HG02943 (cell line): ENCODE data around the gene PBRM1.

Experiments
- ATAC-seq: cut with Tn5 transposase; IDR thresholded peaks from one replicate; pipeline ENCODE4 v1.9.1; 2021; ENCODE audit warnings: mild to moderate bottlenecking, low read depth, moderate library complexity; ENCODE audit not compliant: unreplicated experiment

The PBRM1 gene

DNA sequence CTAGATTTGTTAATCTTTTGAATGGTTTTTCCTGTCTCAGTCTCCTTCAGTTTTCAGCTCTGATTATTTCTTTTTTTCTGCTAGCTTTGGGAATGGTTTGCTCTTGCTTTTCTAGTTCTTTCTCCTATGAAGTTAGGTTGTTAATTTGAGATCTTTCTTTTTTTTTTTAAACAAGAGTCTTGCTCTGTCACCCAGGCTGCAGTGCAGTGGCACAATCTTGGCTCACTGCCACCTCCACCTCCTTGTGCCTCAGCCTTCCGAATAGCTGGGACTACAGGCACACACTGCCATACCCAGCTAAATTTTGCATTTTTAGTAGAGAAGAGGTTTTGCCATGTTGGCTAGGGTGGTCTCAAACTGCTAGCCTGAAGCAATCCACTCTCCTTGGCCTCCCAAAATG is 92.6 kb downstream of the PBRM1 start:
- ATAC-seq: no peak

DNA sequence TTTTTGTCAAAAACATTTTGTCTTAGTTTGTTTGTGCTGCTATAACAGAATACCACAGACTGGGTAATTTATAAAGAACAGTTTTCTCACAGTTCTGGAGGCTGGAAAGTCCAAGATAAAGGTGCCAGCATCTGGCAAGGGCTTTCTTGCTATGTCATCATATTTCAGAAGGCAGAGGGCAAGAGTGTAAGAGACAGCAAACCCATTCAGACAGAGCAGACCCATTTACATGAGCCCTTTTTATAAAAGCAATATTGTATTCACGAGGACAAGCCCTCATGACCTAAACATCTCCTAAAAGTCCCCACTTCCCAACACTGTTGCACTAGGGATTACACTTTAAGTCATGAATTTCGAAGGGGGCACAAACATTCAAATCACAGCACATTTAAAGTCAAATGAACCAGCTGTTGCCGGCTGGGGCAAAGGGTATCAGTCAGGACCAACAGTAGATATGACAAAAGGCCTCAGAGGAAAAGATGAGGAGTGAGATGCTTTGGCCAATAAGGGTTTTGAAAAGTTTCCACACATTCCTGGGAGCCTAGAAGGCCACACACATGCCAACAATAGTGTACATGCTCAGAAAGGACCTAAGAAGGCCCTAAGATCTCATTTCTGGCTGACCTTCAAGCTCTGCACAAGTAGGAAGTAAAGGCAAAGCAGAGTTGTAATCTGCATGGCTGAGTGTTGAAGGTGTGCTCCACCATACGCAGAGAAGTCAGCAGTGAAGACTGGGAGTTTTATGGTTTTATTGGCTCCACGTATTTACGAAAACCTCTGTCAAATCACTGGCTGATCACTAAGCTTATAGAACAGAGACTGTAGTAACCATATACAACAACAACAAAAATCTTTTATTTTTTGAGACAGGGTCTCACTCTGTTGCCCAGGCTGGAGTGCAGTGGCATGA is 111.4 kb downstream of the PBRM1 start:
- ATAC-seq: no peak

DNA sequence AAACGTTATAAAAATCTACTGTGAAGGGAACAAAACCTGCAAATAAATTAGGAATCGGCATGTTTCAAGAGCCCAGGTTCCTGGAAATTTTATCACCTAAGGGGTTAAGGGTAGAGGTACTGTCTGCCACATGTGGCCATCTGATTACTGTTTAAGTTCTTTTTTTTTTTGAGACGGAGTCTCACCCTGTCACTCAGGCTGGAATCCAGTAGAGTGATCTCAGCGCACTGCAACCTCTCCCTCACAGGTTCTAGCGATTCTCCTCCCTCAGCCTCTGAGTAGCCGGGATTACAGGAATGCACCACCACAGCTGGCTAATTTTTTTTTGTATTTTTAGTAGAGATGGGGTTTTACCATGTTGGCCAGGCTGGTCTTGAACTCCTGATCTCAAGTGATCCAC is 113.5 kb downstream of the PBRM1 start:
- ATAC-seq: no peak

DNA sequence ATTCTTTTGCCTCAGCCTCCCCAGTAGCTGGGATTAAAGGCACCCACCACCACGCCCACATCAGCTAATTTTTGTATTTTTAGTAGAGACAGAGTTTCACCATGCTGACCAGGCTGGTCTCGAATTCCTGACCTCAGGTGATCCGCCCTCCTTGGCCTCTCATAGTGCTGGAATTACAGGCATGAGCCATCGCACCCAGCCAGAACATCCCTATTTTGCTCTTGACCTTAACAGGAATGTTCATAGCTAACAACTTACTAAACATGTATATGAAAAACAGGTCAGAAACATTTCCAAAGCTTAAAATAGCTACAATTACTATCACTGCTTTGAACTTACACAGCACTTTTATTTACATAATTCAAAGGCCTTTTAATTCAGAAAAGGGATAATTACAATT is 115.6 kb downstream of the PBRM1 start:
- ATAC-seq: no peak

DNA sequence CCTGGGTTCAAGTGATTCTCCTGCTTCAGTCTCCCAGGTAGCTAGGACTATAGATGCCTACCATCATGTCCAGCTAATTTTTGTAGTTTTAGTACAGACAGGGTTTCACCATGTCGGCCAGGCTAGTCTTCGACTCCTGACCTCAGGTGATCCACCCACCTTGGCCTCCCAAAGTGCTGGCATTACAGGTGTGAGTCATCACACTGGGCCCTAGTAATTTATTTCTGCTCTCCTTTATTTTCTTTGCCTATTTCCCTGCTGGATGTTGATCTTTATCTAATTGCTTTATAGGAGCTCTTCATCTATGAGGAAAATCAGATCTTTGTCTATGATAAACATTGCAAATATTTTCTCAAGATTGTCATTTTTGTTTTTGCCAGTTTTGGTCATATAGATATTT is 117.6 kb downstream of the PBRM1 start:
- ATAC-seq: no peak

DNA sequence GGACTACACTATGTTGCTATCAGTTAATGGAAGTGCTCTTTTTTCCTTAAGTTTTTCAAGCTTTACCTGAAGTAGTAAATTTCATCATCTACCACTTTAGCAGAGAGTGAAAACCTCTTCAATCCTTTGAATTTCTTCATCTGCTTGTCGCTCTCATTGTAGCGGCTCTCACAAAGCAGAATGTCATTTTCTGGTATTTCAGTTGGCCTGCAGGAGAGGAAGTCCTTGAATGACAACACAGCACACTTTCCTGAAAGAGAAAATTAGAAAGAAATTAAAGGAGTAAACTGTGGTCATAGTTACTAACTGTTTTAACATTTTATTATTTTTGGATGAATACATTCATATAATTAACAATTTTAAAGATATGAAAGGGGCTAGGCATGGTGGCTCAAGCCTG is 121.7 kb downstream of the PBRM1 start:
- no peak for ATAC-seq

DNA sequence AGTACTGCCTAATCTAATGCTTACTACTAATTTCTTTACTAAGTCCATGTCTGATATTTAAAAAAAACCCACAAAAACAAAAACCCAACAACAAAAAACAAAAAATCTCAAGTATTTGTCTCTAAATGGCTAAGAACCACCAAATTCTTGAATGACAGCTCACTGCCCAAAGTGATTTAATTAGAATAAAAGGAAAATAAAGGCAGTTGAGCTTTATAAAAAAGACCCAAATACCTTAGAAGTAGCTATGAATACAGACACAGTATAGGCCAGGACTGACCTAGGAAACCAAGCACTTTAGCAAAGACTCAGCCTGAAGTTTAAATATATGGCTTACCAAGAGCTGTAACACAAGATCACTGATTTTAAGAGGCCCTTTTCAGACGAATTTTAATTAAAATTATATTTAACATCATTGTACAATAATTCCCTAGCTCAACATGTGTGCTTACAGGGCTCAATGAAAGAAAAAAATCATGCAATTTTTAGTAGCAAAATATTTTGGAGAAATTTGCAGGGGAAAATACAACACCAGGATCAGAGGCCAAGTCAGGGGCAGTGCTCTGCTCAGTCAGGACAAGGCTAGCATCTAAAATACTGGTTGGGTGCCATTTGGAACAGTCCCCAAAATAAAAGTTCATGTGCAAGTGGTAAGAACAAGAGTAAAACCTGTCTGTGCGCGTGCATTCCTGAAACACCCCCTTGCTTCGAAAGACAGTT is 124.5 kb downstream of the PBRM1 start:
- ATAC-seq: no peak

DNA sequence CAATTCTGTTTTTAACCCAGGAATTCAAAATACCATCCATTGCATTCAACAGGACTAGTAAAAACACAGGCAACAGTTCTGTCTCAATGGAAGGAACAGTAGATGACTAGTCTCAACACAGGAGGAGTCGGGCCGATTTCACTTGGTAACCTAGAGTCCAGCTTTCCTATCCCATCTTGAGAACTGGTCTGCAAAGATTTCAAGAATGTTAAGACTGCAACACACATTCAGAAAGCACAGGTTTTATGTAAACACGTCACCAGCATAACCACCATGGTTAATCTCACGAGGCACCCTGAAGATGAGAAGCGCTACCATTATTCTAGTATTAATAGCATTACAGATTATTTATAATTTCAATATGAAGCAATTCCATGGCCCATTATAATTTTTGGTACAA is 127.3 kb downstream of the PBRM1 start:
- ATAC-seq: no peak

DNA sequence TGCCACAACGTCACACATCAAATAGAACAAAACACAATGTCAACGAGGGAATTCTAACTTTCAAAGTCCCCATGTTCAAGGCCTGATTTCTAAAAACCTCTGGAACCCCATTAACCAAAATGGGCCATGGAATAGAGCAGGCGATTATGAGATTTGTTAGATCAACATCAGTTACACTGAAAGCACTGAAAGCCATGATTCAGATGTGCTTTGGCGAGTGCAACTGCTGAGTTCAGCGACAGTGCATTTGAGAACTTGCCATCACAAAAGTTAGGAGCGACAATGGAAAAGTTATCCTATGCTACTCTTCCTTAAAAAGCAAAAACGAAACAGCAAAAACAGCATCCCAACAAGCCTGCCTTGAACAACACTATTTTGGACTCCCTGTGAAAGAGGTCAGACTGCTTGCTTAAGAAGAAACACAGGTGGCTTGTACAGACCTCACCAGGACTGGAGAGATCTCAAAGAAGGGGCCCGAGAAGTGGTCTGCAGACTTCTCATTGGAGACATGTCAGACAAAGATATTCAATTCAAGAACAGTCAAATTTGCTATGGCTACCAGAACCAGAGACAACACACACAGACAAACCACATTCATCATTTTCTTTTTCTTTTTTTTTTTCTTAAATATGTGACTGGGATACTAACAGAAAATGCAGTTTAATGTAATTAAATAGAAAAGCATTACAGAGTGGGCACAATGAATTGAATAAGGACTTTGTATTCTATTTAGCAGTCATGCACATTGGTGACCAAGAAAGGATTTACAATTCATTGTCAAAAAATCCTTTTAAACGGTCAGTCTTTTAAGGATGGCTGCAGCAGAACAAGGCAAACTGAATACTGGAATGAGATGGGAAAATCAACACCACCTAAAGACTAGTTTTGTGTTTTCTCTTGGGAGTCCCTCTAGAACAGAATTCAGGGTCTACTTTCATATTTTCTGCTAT is 128.4 kb downstream of the PBRM1 start:
- no peak for ATAC-seq

DNA sequence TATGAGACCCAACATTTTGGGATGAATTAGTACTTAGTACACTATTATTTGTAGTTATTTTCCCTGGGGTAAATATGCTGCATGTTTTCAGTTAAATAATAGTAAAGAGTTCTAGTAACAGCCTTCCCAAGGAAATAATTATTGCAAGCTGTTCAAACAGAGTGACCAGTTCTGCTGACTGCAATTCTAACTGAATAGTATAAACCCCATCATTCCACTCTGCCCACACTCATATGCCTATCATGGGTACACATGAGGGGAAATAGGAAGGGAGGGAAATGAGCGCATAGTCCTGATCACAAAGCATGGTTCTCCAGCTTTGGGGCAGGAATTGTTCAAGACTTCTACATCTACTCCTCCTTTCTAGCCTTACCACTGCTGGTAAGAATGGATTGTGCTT is 130.7 kb downstream of the PBRM1 start:
- ATAC-seq: no peak

DNA sequence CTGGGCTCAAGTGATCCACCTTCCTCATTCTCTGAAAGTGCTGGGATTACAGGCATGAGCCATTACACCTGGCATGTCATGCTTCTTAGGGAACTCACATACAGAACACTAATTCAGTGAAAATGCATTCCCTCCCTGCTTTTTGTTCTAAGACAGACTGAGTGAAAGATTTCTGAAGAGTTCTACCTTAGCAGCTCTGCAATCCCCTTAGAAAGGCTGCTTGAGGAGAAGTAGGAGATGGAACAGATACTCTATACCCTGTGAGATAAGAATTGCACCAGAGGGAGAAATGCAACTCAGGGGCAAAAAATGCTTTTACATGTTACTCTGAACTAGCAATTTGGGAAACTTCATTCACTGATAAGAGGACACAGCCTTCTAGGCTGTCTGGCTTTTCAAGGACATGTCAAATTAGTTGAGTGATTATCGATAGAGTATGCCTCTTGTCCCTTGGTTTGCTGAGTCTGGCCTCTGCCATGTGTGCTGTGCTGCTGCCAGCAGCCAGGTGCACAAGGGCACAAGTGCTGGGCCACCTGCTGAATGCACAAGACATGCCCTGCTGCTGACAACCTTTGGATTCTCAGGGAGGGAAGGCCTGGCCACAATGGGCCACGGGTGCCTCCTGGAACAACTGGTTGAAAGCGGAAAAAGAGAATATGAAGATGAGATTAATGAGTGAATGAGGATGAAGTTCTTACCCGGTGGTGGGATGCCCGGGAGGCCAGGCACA is 131.5 kb downstream of the PBRM1 start:
- ATAC-seq: no peak

DNA sequence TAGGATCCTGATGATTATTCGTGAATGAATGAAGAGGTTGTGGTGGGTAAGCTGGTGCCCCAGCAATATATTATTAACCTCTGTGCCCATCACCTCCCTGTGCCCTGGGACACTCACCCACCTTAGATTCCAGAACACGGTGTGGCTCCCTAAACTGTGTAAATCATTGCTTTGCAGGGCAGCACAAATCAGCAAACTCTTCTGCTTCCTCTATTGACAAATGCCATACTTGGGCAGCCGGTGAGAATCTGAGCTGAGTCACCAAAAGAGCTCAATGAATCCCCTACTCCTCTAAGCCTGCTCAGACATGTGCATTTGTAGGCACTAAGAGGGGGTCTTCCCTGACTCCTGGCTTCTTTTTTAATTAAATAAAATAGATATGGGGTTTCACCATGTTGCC is 133.6 kb downstream of the PBRM1 start:
- ATAC-seq: no peak

DNA sequence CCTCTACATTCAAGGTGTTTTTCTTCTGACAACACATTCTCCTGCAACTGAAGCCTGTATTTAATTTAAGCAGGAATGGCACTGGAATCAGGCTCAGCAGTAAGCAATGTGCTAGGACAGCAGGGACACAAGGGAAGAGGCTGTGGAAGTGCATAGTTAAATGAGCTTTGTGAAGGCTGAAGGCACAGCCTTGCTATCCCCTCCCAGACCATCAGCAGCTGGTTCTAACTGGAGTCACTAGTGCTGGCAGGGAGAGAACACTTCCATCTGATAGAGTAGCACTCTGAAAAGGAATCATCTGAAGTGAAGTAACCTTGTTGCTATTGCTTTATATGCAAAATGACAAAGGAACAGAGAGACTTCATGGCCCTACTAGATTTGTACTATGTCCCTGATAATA is 134.6 kb downstream of the PBRM1 start:
- no peak for ATAC-seq

DNA sequence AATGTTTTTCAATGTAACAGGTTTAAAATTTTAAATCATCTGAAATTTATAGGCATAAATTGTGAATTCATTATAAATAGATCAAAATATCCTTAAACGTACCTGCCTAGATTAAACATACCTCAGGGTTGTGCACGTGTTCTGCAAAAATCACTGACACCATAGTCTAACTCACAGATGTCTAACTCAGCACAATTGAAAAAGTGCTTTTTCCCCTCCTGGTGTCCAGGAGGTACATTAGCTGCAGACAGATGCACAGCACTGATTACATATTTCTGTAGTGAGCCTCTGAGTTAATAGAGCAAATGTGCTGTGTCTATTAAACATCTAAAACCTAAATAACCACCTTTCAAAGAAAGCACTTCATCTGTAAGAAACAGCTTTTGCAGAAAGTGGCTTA is 138.6 kb downstream of the PBRM1 start:
- no peak for ATAC-seq

DNA sequence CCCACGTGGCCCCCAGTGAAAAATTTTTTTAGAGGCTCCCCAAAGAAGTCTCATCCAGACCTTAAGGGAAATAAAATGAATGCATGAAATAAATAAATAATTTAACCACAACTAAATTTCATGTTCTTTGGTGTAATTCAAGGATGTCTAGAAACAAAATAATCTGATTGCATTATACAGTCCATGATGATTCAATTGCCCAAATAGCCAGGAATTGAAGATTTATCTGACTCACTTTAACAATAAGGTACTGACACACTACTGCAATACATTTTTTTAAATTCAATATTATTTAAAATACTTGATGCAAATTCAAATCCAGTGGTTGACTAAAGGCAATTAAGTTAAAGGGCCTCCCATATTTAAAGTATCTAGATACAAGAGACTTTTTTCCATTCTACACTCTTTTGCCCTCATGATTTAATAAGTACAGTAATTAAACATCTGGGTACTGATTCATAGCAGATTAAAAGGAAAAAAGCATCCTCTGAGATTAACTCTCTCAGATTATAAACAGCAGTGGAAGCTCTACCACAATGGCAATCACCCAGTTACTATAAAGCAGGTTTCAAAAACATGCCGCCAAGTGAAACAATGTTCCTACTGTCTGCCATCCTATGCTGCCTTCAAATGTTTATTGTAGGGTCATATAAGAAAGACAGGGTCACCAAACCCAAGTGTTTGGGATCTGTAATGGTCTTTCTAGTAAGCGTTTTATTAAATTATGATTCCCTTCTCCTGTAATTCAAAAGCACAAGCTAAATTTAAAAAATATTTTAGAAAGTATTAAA is 139.4 kb downstream of the PBRM1 start:
- no peak for ATAC-seq

DNA sequence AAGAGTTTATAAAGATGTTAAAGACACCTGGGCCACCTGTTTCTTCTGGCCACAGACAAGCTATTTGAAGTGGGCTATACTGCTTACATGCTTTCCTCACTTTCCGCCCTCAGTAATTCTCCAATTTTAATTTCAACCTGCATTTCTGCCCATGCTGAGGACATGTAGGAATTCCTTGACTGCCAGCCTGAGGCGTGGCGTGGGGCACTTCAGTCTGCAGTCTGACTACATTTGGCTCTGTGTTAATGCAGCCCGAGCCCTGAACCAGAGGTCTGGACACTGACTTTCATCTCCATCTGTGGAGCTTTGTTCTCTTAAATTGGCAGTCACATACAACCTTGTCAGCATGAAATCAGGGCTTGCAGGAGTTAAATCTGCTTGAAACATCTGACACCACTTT is 140.8 kb downstream of the PBRM1 start:
- no peak for ATAC-seq

DNA sequence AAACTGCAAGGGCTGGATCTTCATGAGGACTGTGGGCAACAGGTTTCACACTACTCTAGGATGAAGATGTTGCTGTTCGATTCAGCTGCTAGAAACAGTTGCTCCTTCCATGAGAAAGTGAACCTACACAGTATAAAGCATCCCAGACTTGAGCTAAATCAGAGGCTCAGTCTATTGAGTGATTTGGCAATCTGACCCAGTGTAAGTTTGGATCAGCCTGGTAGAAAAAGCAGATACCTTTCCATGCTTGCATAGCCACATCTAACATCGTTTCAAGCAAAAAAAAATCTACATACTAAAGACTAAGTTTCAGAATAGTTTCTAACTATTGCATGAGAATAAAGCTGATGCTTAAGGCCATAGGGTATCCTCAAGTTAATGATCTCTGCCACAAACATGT is 144.7 kb downstream of the PBRM1 start:
- ATAC-seq: no peak

DNA sequence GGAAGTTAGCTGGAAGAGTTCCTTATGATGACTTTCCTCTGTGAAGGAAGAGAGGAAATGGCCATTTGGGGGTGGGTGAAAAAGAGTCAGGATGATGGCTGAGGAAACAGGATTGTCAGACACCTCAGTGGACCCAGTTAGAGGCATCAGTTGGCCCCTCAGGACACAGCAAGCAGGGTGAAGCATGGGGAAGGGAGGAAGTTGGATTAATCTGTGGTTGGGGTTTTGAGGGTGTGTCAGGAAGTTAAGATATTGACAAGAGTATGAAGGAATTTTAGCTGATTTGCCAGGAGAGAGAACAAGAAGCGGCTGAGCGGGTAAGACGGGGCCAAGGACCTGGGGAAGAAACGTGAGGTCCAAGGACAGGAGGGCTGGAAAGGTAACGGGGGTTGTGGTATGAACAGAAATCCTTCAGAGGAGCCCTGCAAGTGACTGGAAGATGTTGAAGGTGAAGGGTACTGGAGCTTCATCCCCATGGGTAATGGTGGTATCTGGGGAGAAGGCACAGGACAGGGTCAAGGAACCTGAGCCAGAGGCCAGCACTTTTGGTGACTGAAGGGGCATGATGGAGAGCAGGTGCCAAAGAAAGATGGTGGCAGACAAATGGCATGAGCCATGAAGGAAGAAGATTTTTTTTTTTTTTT is 146.6 kb downstream of the PBRM1 start:
- no peak for ATAC-seq
